MCF 10A (cell line): ENCODE results near the gene SPAG7. TPM values are rescaled to one million over a fixed set of nuclear protein-coding genes. Genes with fewer than 3 reads are reported as not detected.
"Not testable (repeated sequence)": the region's sequence is repeated elsewhere in the genome, so short reads cannot be mapped to it uniquely, and the experiment has no call there.

Experiments
- BruUV-seq: library from RNA; stranded (reverse); fragments of 400-500 nt; replicated peaks from 2 replicates; lab custom pipeline; 2021; lab: Mats Ljungman, UMichigan
- CTCF ChIA-PET: fragments of 300-600 bp; sonication (Branson Sonifier 250); formaldehyde crosslinking; extraction: SDS; loops from one replicate; lab custom pipeline; 2021; ENCODE audit warnings: antibody characterized with exemption, inconsistent platforms; lab: Yijun Ruan, JAX
- POLR2A ChIA-PET: fragments of 300-600, 350-650 bp; sonication (Branson Sonifier 250); formaldehyde crosslinking; extraction: SDS; loops from one replicate; lab custom pipeline; 2020; ENCODE audit warnings: antibody characterized with exemption, inconsistent platforms; lab: Yijun Ruan, JAX
- DNase-seq: peaks from one replicate; pipeline ENCODE4 v3.0.0-alpha.2; 2018; ENCODE audit not compliant: unreplicated experiment
- H3K27ac Mint-ChIP-seq: one replicate; pipeline ENCODE4 v1.8.0; 2022; ENCODE audit warnings: mild to moderate bottlenecking, low read depth, mixed read lengths; ENCODE audit not compliant: unreplicated experiment
- H3K27me3 Mint-ChIP-seq: one replicate; pipeline ENCODE4 v1.8.0; 2022; ENCODE audit warnings: mixed read lengths; ENCODE audit not compliant: insufficient read depth, unreplicated experiment
- H3K36me3 Mint-ChIP-seq: one replicate; pipeline ENCODE4 v1.8.0; 2022; ENCODE audit warnings: mild to moderate bottlenecking, moderate library complexity, mixed read lengths; ENCODE audit not compliant: insufficient read depth, unreplicated experiment
- H3K4me1 Mint-ChIP-seq: one replicate; pipeline ENCODE4 v1.8.0; 2022; ENCODE audit warnings: mixed read lengths; ENCODE audit not compliant: insufficient read depth, unreplicated experiment
- H3K4me3 Mint-ChIP-seq: one replicate; pipeline ENCODE4 v1.8.0; 2022; ENCODE audit warnings: mild to moderate bottlenecking, moderate library complexity, mixed read lengths; ENCODE audit not compliant: unreplicated experiment
- H3K9me3 Mint-ChIP-seq: one replicate; pipeline ENCODE4 v1.8.0; 2022; ENCODE audit warnings: mixed read lengths; ENCODE audit not compliant: unreplicated experiment
- intact Hi-C: fragments of 100-400 bp; cut with micrococcal nuclease; formaldehyde crosslinking; loops from 2 replicates; pipeline ENCODE4 v1.14.1; 2022
- microRNA-seq: library from miRNA; unstranded; fragments of <30 nt; microRNA quantifications from one replicate; pipeline ENCODE4 v1.2.0, GENCODE V29; 2022
- total RNA-seq: library from RNA; stranded (reverse); gene quantifications from 2 replicates; pipeline ENCODE4 v1.2.3, GENCODE V29; 2022
- TF ChIP-seq, protein P1 (sequence below): fragments of 200-600 bp; IDR thresholded peaks from one replicate; pipeline ENCODE4 v1.8.0; 2022; ENCODE audit warnings: antibody characterized with exemption, mild to moderate bottlenecking; ENCODE audit not compliant: unreplicated experiment

Gene SPAG7
- total RNA-seq, 1 experiment from 2014 or later = 112 TPM

DNA sequence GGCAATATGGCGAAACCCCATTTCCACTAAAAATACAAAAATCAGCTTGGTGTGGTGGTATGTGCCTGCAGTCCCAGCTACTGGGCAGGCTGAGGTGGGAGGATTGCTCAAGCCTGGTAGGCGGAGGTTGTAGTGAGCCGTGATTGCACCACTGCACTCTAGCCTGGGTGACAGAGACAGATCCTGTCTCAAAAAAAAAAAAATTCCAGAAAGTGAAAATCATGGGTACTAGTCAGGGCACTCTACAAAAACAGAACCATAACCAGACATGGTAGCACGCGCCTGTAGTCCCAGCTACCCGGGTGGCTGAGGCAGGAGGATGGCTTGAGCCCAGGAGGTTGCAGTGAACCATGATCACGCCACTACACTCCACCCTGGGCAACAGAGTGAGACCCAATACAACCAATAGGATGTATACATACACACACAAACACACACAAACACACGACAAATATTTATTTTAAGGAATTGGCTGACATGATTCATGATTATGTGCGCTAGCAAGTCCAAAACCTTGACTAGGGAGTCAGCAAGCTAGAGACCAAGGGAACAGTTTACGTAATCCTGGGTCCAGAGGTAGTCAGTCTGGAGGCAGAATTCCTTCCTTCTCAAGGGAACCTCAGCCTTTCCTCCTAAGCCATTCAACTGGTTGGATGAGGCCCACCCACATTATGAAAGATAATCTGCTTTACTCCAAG, 47.1 kb downstream of the SPAG7 start:
- no peaks in the 10 kb centered on the region for H3K9me3 Mint-ChIP-seq
- H3K36me3 Mint-ChIP-seq = no peaks in the 10 kb centered on the region
- TF ChIP-seq, protein P1, sequence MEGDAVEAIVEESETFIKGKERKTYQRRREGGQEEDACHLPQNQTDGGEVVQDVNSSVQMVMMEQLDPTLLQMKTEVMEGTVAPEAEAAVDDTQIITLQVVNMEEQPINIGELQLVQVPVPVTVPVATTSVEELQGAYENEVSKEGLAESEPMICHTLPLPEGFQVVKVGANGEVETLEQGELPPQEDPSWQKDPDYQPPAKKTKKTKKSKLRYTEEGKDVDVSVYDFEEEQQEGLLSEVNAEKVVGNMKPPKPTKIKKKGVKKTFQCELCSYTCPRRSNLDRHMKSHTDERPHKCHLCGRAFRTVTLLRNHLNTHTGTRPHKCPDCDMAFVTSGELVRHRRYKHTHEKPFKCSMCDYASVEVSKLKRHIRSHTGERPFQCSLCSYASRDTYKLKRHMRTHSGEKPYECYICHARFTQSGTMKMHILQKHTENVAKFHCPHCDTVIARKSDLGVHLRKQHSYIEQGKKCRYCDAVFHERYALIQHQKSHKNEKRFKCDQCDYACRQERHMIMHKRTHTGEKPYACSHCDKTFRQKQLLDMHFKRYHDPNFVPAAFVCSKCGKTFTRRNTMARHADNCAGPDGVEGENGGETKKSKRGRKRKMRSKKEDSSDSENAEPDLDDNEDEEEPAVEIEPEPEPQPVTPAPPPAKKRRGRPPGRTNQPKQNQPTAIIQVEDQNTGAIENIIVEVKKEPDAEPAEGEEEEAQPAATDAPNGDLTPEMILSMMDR = no peak
- no peaks in the 10 kb centered on the region for H3K27me3 Mint-ChIP-seq
- ChIA-PET CTCF (interaction anchor here (0.6 to 5.1 kb wide), 5 partner anchors 11 to 143 kb away, joined by 3 to 29 read pairs (median 5); partner anchors contain the start of genes CHRNE and SPAG7), POLR2A (interaction anchor here (0.6 to 4.6 kb wide), 24 partner anchors 9 to 295 kb away, joined by 3 to 51 read pairs (median 4); partner anchors contain the start of genes GLTPD2, KIF1C, MINK1 and PFN1)
- peak overlapping the region; percentile 74 for H3K27ac Mint-ChIP-seq
- peak overlapping the region; percentile 39 for H3K4me3 Mint-ChIP-seq
- intact Hi-C loops = loop anchor here (2.0 kb wide), 1 partner anchor 20 kb away; the partner anchor contains the start of genes RNF167 and SLC25A11
- H3K4me1 Mint-ChIP-seq = peaks cover 16% of the 10 kb centered on the region
- peak; percentile 83 for DNase-seq
- BruUV-seq = no TSS peak

DNA sequence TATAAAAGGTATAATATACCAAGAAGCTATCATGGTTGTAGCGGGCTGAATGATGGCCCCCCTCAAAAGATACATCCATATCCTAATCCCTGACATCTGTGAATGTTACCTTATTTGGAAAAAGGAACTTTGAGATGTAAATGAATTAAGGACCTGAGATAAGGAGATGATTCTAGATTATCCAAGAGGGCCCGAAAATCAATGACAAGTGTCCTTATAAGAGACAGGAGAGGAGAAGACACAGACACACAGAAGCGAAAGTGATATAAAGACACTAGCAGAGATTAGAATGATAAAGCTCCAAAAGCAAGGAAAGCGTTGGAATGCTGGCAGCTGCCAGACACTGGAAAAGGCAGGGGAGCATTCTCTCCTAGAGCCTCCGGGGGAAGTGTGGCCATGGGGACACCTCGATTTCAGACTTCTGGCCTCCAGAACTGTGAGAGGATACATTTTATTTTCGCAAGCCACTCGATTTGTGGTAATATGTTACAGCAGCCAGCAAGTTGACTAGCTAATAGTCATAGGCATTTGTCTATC, 48.0 kb downstream of the SPAG7 start:
- intact Hi-C loops = loop anchor here (2.0 kb wide), 1 partner anchor 21 kb away; the partner anchor contains the start of genes RNF167 and SLC25A11
- H3K36me3 Mint-ChIP-seq = no peaks in the 10 kb centered on the region
- BruUV-seq = no TSS peak
- no peak for DNase-seq
- no peaks in the 10 kb centered on the region for H3K9me3 Mint-ChIP-seq
- POLR2A ChIA-PET = interaction anchor here (0.6 to 4.6 kb wide), 19 partner anchors 8 to 294 kb away, joined by 3 to 51 read pairs (median 5); partner anchors contain the start of genes GLTPD2, PFN1, RNF167 and SLC25A11
- no peak overlapping the region for H3K27ac Mint-ChIP-seq
- no peaks in the 10 kb centered on the region for H3K27me3 Mint-ChIP-seq
- TF ChIP-seq, protein P1 = no peak
- H3K4me3 Mint-ChIP-seq = no peak overlapping the region
- H3K4me1 Mint-ChIP-seq = peaks cover 16% of the 10 kb centered on the region
- CTCF ChIA-PET = interaction anchor here (0.6 to 5.1 kb wide), 8 partner anchors 10 to 143 kb away, joined by 3 to 29 read pairs (median 4); partner anchors contain the start of genes CHRNE, RNF167, SLC25A11 and SPAG7

- POLR2A ChIA-PET = interaction anchor here (0.6 to 7.5 kb wide), 2 partner anchors 10 to 30 kb away, joined by 4 to 182 read pairs; partner anchors contain the start of genes PFN1, RNF167 and SLC25A11
- DNase-seq, H3K27me3 Mint-ChIP-seq, H3K36me3 Mint-ChIP-seq, H3K27ac Mint-ChIP-seq, intact Hi-C loops, H3K4me1 Mint-ChIP-seq, H3K4me3 Mint-ChIP-seq, BruUV-seq, H3K9me3 Mint-ChIP-seq: not testable (repeated sequence)
- CTCF ChIA-PET = interaction anchor here (0.8 to 1.5 kb wide), 2 partner anchors 66 to 147 kb away, joined by 3 to 4 read pairs; no protein-coding TSS in a partner anchor
Measured at GRCh38 chr17:4914551-4914950, 53.1 kb downstream of the SPAG7 start.

GRCh38 chr17:4913994-4914393, 53.6 kb downstream of the SPAG7 start:
- H3K4me1 Mint-ChIP-seq = no peaks in the 10 kb centered on the region
- POLR2A ChIA-PET = interaction anchor here (0.6 to 7.5 kb wide), 3 partner anchors 9 to 149 kb away, joined by 3 to 182 read pairs (median 4); partner anchors contain the start of genes PFN1, RNF167 and SLC25A11
- no peaks in the 10 kb centered on the region for H3K9me3 Mint-ChIP-seq
- DNase-seq = peak; percentile 27
- H3K36me3 Mint-ChIP-seq = no peaks in the 10 kb centered on the region
- intact Hi-C loops = no loop called here
- H3K4me3 Mint-ChIP-seq = no peak overlapping the region
- BruUV-seq = no TSS peak
- no peak overlapping the region for H3K27ac Mint-ChIP-seq
- H3K27me3 Mint-ChIP-seq = no peaks in the 10 kb centered on the region
- TF ChIP-seq, protein P1 = no peak
- CTCF ChIA-PET = interaction anchor here (0.6 to 1.5 kb wide), 4 partner anchors 11 to 158 kb away, joined by 3 to 4 read pairs (median 3); partner anchors contain the start of gene CHRNE

Small RNA genes within 50 kb of the gene (microRNA-seq; reads per million reads assigned to microRNA genes)
- not detected for gene MIR6864
- not detected for gene MIR6865

Other genes with a start within 250 kb of the SPAG7 start
- 15.2 and 15.8 TPM in 2 replicates for gene MED11, start 236.4 kb downstream of the SPAG7 start, total RNA-seq
- gene ZMYND15, start 228.0 kb downstream of the SPAG7 start, total RNA-seq = 1.3 and 1.8 TPM in 2 replicates
- 16.7 and 20.6 TPM in 2 replicates for gene CXCL16, start 227.9 kb downstream of the SPAG7 start, total RNA-seq
- not detected in 2 replicates for gene TM4SF5, start 195.9 kb downstream of the SPAG7 start, total RNA-seq
- 0.77 and 1.1 TPM in 2 replicates for gene VMO1, start 181.5 kb downstream of the SPAG7 start, total RNA-seq
- not detected in 2 replicates for gene GLTPD2, start 178.9 kb downstream of the SPAG7 start, total RNA-seq
- gene PSMB6, start 171.7 kb downstream of the SPAG7 start, total RNA-seq = 169 and 182 TPM in 2 replicates
- gene PLD2, start 160.7 kb downstream of the SPAG7 start, total RNA-seq = 27.6 and 31.7 TPM in 2 replicates
- gene MINK1, start 134.5 kb downstream of the SPAG7 start, total RNA-seq = 106 and 124 TPM in 2 replicates
- gene C17orf107, start 68.3 kb downstream of the SPAG7 start, total RNA-seq = 3.6 and 4.3 TPM in 2 replicates
- gene CHRNE, start 64.7 kb downstream of the SPAG7 start, total RNA-seq = not detected in 2 replicates
- not detected in 2 replicates for gene GP1BA, start 35.5 kb downstream of the SPAG7 start, total RNA-seq
- gene SLC25A11, start 27.8 kb downstream of the SPAG7 start, total RNA-seq = 46.8 and 54.5 TPM in 2 replicates
- gene RNF167, start 27.5 kb downstream of the SPAG7 start, total RNA-seq = 100.0 and 109 TPM in 2 replicates
- 1,010 and 1,106 TPM in 2 replicates for gene PFN1, start 19.3 kb downstream of the SPAG7 start, total RNA-seq
- 19.0 and 20.2 TPM in 2 replicates for gene ENO3, start 16.7 kb downstream of the SPAG7 start, total RNA-seq
- 126 and 154 TPM in 2 replicates for gene CAMTA2, start 19.9 kb upstream of the SPAG7 start, total RNA-seq
- gene INCA1, start 29.7 kb upstream of the SPAG7 start, total RNA-seq = 0.44 and 0.49 TPM in 2 replicates
- gene KIF1C, start 30.1 kb upstream of the SPAG7 start, total RNA-seq = 84.8 and 100 TPM in 2 replicates
- not detected in 2 replicates for gene SLC52A1, start 67.6 kb upstream of the SPAG7 start, total RNA-seq
- not detected in 2 replicates for gene ZFP3, start 110.7 kb upstream of the SPAG7 start, total RNA-seq
- gene ZNF232, start 144.1 kb upstream of the SPAG7 start, total RNA-seq = 8.8 and 11.6 TPM in 2 replicates
- gene USP6, start 148.2 kb upstream of the SPAG7 start, total RNA-seq = 0.10 TPM in 1 of 2 replicates, not detected in the other
- 1.9 TPM in 2 replicates for gene ZNF594, start 224.1 kb upstream of the SPAG7 start, total RNA-seq